GOT3 (cell line): Measurements from ENCODE around the gene ADK.
"Not testable (repeated sequence)": the region's sequence is repeated elsewhere in the genome, so short reads cannot be mapped to it uniquely, and the experiment has no call there.

Source experiments
- DNase-seq: peaks from one replicate; lab custom pipeline; 2025; ENCODE audit warnings: mixed read lengths; lab: John Stamatoyannopoulos, UW

Gene ADK

DNA sequence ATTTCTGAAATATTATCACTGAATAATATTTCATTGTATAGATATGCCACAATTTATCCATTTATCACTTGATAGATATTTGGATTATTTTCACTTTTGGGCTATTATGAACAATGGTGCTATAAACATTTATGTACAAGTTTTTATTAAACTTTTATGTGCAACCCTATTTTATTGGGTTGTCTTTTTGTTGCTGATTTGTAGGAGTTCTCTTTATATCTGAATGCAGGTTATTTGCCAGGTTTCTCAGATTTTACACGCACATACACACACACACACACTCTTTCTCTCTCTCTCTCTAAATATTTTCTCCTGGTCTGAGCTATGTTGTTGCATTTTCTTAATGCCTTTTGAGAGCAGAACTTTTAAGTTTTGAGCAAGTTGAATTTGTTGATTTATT, 36.2 kb downstream of the ADK start:
- DNase-seq = no peak

DNA sequence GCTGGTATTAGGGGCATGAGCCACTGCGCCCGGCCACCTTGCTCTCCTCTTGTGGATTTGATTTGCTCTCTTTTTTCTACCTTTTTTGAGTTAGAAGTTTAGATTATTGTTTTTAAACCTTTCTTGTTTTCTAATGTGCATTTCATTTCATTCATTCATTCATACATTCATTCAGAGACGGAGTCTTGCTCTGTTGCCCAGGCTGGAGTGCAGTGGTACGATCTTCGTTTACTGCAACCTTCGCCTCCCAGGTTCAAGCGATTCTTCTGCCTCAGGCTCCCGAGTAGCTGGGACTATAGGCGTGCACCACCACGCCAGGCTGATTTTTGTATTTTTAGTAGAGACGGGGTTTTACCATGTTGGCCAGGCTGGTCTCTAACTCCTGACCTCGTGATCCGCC, 37.6 kb downstream of the ADK start:
- DNase-seq = not testable (repeated sequence)

DNA sequence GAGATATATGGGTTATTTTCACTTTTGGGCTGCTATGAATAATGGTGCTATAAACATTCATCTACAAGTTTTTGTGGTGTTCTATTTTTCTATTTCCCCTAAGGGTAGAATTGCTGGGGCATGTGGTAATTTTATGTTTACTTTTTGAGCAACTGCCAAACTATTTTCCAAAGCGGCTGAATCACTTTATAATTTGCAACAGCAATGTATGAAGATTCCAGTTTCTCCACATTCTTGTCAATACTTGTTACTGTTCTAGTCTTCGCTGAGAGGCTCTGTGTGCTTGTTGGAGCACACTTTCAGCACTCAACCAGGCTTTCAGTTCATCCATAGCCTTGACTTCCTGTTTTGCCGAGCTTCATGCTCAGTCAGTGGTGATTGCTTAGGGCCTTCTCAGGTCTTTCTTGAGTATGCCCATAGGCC, 39.0 kb downstream of the ADK start:
- DNase-seq = no peak

DNA sequence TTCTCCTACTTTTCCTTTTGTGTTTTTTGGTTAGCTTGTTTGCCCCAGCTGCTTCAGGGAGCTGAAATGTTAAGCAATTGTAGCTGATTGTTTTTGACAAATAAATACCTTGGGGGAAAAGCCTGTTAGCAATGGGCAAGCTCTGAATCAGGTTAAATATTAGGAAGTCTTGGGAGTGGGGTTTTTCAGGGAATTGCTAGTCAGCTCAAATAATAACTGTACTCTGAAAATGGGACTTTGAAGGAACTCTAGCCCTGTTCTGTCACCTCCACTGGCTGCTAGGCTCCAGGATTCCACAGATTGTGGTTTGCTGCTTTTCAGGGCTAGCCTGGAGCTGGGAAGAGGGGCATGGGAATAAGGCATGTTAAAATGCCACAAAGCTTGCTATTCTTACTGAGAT, 39.5 kb downstream of the ADK start:
- DNase-seq = no peak

DNA sequence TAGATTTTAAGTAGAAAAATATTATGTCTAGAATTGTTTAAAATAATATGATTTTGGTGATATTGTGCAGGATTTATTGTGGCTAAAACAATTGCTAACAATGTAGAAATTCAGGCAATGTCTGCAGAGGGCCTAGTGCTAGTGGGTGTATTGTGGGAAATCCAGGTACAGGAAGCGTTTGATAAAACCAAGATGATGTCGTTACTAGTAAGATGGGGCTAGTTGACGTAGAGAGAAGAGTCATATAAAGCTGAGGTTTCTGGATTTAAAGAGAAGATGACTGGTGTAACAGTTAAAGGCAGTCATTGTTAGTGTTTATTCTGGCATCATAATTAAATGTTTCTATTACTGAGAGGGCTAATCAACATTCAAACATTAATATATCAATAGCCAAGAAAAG, 43.5 kb downstream of the ADK start:
- DNase-seq = no peak

DNA sequence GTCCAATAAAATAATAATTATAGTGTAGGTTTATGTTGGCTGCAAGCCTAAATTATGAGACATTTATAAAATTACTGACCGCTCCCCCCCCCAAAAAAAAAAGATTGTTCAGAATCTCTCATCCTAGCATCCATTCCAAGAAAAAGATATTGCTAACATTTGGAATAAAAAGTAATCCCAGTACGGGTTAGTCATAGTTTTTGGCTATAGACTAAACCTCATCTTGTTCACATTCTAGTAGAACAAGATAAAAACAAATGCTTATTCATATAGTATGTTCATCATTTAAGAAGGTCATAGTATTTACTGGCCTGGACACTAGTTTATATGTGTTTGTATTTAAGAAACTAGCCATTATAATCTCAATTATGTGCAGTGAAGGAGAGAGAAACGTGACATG, 44.0 kb downstream of the ADK start:
- no peak for DNase-seq

DNA sequence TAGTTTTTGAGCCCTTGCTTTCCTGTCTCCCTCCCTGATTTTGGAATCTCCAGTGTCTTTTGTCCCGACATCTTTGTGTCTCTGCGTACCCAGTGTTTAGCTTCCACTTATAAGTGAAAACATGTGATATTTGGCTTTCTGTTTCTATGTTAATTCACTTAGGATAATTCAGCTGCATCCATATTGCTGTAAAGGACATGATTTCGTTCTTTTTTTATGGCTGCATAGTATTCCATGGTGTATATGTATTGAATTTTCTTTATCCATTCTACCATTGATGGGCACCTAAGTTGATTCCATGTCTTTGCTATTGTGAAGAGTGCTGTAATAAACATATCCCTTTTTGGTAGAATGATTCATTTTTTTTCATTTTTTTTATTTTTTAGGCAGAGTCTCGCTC, 48.3 kb downstream of the ADK start:
- no peak for DNase-seq

DNA sequence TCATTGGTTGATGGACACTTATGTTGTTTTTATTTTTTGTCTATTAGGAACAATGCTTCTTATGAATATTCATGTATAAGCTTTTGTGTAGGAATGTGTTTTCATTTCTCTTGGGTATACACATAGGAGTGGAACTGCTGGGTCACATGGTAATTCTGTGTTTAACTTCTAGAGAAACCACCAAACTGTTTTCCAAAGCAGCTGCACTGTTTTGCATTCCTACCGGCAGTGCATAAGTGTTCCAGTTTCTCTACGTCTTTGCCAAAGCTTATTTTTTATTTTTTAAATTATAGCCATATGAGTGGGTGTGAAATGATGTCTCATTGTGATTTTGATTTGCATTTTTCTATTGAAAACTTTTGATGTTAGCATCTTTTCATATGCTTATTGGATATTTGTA, 51.3 kb downstream of the ADK start:
- no peak for DNase-seq

DNA sequence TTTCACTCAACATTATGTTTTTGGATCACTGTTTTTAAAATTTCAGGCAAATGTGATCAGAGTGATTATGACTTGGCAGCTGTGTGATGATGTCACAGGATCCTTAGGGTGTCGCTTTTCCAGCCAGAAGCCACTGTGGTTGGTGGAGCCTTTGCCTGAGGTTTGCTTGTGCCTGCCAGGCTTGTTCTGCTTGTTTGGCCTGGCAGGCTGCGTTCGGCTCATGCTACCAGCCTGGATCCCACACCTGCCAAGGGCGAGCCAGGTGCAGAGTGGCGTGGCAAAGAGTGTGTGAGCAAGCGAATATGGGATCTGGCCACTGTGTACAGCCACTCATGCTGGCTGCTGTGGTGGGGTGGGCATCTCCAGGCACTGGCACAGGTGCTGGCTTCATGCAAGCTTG, 55.7 kb downstream of the ADK start:
- no peak for DNase-seq

DNA sequence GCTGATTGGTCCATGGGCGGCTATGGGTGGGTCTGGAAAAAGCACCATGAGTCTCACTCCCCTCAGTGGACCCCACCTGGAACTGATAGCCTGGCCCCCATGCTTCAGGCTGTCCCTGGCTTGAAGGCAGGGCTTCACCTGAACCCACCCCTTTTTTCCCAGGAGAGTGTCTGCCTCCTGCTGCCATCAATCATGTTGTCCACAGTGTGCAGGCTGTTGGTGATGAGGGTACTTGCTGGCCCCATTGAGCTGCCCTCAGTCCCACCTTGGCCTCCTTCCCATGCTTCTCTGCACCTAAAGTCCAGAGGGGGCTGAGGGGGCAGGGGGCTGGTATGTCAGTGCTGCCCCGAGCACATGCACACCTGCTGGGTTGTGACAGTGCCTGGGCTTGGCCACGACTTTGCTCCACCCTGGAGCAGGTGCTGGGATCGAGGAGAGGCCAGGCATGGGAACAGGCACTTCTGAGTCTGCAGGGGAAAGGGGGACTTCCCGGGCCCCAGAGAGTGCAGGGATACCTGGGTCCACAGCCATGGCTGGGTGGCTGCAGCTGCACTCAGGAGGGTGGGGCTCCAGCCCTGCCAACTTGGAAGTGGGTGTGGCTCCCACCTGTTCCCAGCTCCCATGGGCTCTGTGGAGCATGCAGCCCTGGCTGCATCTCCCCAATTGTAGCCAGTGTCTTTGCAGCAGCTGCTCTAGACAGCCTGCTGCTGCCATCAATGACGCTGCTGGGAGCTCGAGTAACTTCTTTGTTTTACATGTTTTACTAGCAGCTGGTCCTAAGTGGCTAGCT, 56.9 kb downstream of the ADK start:
- no peak for DNase-seq

DNA sequence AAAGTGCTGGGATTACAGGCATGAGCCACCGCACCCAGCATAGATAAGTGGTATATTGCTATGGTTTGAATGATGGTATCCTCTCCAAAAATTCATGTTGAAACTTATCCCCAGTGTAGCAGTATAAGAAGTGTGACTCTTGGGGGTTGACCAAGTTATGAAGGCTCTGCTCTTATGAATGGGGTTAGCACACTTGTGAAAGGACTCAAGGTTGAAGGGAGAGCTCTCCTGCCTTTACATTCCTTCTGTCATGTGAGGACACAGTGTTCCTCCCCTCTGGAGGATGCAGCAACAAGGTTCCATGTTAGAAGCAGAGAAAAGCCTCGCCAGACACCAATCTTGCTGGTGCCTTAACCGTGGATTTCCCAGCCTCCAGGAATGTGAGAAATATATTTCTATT, 58.0 kb downstream of the ADK start:
- DNase-seq = no peak

DNA sequence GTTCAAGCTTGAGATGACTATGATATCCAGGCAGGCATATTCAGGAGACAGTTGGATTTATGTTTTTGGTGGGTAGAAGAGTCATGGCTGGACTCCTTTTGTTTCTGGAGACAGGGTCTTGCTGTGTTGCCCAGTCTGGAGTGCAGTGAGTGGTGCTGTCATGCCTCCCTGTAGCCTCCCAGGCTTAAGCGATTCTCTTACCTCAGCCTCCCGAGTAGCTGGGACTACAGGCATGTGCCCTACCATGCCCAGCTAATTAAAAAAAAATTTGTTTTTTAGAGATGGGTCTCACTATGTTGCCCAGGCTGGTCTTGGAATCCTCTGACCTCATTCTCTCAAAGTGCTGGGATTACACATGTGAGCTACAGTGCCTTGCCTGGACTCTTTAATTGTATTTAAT, 62.0 kb downstream of the ADK start:
- no peak for DNase-seq

DNA sequence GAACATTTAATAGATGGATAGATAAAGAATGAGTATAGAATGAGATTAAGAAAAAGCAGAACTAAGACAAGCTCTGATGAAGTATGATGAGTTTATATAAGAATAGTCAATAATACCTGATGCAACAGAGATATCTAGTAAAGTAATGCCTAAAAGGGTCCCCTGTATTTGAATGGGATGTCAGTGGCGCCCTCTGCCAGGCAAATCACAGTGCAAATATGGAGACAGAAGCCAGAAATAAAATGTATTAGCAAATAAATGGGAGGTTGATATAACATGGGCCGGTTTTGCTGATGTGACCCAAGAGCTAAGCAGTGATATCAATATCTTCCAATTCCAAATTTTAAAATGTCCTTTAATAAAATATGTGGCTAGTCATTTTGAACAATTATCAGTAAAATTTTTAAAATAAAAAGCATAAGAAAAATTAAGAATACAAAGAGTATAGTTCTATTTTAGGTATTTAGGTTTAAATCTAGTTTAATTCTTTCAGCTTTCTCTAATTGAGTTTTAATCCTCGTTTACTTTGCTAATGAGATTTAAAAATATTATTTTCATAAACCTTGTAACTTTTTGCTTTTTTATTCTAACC, 62.6 kb downstream of the ADK start:
- no peak for DNase-seq

DNA sequence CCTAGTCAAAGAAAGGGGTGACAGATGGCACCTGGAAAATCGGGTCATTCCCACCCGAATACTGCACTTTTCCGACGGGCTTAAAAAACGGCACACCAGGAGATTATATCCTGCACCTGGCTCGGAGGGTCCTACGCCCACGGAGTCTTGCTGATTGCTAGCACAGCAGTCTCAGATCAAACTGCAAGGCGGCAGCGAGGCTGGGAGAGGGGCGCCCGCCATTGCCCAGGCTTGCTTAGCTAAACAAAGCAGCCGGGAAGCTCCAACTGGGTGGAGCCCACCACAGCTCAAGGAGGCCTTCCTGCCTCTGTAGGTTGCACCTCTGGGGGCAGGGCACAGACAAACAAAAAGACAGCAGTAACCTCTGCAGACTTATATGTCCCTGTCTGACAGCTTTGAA, 66.1 kb downstream of the ADK start:
- DNase-seq = not testable (repeated sequence)

DNA sequence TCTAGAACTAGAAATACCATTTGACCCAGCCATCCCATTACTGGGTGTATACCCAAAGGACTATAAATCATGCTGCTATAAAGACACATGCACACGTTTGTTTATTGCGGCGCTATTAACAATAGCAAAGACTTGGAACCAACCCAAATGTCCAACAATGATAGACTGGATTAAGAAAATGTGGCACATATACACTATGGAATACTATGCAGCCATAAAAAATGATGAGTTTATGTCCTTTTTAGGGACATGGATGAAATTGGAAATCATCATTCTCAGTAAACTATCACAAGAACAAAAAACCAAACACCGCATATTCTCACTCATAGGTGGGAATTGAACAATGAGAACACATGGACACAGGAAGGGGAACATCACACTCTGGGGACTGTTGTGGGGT, 71.4 kb downstream of the ADK start:
- DNase-seq = not testable (repeated sequence)

DNA sequence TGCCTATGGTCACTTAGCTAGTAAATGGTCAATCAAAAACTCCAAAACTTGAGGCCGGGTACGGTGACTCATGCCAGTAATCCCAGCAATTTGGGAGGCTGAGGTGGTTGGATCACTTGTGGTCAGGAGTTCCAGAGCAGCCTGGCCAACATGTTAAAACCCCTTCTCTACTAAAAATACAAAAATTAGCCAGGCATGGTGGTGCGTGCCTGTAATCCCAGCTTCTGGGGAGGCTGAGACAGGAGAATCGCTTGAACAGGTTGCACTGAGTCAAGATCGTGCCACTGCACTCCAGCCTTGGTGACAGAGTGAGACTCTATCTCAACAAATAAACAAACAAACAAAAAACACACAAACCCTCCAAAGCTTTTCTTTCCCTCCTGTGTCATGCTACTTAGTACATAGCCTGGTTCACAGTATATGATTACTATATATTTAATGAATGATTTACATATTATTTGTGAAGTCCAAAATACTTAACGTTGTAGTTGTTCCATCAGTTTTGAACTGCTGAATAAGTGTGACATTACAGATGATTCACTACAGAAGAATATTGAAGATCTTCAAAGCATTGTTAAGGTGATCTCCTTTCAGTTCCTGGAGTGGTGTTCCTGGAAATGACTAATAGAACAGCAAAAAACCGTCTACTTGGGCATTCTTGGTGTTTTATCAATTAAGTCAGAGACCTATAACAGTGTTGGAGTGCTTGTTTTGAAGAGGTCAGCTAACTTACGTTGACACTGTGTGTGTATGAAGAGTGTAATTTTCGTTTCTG, 72.9 kb downstream of the ADK start:
- DNase-seq = no peak

DNA sequence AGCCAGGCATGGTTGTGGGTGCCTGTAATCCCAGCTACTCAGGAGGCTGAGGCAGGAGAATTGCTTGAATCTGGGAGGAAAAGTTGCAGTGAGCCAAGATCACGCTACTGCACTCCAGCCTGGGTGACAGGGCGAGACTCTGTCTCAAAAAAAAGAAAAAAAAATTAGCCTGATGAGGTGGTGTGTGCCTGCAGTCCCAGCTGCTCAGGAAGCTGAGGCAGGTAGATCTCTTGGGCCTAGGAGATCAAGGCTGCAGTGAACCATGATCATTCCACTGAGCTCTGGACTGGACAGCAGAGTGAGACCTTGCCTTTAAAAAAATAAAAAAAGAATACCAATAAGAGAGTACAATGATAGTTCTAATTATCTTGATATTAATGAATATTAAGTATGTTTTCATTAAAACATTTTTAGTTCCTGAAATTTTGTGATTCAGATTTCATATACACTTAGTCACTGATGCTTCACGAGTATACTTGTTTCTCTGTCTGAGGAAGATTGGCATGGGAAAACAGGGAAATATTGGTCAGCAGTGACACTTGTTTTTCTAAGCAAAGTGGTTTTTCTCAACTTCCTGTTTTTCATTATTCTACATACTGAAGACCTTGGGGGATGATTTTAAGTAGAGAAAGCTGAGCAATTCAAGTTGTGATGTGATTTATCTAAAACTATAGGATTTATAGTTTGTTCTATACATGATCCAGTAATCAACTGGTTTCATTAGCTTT, 76.8 kb downstream of the ADK start:
- no peak for DNase-seq

DNA sequence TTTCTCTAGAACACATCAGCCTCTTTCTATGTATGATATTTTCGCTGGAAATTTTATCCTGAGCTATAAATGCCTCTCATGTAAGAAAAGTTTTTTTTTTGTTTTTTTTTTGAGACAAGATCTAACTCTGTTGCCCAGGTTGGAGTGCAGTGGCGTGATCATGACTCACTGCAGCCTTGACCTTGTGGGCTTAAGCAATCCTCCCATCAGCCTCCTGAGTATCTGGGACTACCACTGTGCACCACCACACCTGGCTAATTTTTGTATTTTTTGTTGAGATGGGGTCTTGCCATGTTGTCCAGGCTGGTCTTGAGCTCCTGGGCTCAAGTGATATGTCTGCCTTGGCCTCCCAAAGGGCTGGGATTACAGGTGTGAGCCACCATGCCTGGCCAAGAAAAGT, 80.4 kb downstream of the ADK start:
- DNase-seq = no peak

DNA sequence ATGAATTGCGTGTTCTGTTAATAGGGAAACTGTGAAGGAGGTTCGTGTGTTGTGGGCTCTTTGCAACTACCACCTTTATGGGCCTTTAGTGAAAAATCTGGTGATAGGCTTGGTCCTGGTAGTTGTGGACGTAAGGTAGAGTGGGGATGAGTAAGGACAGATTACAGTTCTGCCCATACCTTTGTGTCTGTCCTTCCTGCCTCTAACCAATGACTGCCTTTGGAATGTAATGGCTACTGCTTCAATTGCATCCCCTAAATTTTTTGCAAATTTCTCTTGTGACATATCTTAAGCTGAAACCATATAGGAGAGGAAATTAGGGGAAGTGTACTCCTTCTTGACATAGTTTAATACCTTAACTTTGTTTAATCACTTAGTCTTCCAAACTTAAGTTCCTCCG, 82.3 kb downstream of the ADK start:
- DNase-seq = no peak

DNA sequence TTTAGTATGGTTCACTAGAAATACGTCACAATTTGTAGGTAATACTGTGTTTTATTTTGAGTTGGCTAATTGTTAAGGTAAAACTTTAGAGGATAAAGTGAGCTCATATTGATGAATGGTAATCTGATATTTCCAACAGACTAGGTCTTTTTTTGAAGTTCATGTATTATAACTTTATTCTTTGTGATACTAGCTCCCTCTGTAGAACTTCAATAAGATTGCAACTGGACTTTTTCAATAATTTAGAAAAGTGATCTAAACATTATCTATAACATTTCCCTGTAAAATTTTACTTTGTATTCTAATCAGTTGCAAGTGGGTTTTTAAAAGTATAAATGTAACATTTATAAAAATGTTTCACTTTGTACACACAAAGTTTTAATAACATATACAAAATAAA, 83.5 kb downstream of the ADK start:
- DNase-seq = no peak

DNA sequence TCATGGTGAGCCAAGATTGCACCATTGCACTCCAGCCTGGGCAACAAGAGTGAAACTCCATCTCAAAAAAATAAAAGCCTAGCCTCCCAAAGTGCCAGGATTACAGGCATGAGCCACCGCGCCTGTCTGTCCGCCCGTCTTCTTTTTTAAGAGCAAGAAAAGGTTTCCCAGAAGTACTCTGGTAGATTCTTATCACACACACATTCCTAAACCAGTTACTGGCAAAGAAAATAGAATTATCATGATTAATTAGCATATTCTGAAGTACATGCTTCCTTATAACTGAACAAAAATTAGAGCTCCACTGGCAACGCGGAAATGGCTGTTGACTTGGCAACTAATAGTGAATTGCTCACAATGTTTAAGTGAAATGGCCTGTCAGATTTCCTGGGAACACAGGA, 87.0 kb downstream of the ADK start:
- no peak for DNase-seq

DNA sequence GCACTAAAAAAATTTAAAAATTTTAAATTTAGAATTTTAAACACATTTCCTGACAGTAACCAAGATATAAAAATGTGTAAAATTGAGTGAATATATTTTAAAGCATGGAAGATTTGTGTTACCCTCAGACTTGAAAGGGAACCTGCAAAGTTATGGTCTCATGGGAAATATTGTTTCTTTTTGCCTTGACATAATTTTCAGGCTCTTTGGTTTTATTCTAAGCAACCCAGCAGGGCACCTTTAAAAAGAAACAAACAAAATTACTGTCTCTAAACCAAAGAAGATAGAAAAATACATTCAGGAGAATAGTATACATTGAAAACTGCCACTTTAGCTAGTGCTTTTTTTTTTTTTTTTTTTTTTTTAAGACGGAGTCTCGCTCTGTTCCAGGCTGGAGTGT, 87.5 kb downstream of the ADK start:
- no peak for DNase-seq

DNA sequence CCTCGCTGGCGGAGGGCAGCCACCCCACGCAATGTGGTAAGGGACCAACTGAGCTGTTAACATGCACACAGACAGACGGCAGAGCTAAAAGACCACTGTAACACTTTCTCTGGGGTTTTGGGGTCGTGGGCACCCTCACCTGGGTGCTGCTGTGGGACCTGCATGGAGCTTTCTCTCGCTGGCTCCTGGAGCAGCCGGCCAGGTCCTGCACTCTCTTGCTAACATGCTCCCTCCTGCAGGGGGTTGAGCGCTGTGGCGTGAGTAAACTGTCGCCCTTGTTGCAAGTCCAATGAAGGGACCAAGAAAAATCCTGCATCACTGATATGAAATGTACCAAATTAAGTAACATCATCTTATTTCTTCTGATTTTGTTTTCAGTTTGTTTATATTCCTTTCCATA, 92.0 kb downstream of the ADK start:
- DNase-seq = no peak
